Heart left ventricle (tissue), 16 donors: ENCODE data around the gene PHACTR3. TPM values are rescaled to one million over a fixed set of nuclear protein-coding genes. Genes with fewer than 3 reads are reported as not detected.

ENCODE experiments used
- ATAC-seq, 4 donors: fragments of 200-7000 bp; cut with Tn5 transposase; one replicate each; pipeline ENCODE4 v1.9.1; 2020 to 2022; ENCODE audit warnings: moderate library complexity in 4 of 4, mild to moderate bottlenecking in 3 of 4, moderate number of reproducible peaks in 1 of 4
- DNase-seq, 5 donors: peaks; one replicate each; pipeline ENCODE4 v3.0.0-alpha.2; 2020
- H3K27ac ChIP-seq, 12 donors: fragments of 200-600 bp; sonication (generic) in 4 of 12; one replicate each; pipeline versions ENCODE4 v1.5.0 to v1.8.0; 2016 to 2022; ENCODE audit warnings: mild to moderate bottlenecking in 2 of 12
- H3K27me3 ChIP-seq, 9 donors: fragments of 200-600 bp; sonication (generic) in 2 of 9; one replicate each; pipeline versions ENCODE4 v1.5.1 to v1.8.0; 2016 to 2022; ENCODE audit warnings: mild to moderate bottlenecking in 3 of 9
- H3K36me3 ChIP-seq, 9 donors: fragments of 200-600 bp; sonication (generic) in 2 of 9; one replicate each; pipeline versions ENCODE4 v1.5.0 to v1.8.0; 2018 to 2022; ENCODE audit warnings: mild to moderate bottlenecking in 2 of 9
- H3K4me1 ChIP-seq, 12 donors: fragments of 200-600 bp; sonication (generic) in 4 of 12; one replicate each; pipeline versions ENCODE4 v1.5.0 to v1.8.0; 2016 to 2022; ENCODE audit warnings: mild to moderate bottlenecking in 3 of 12
- H3K4me3 ChIP-seq, 12 donors: fragments of 200-600 bp; sonication (generic) in 4 of 12; one replicate each; pipeline versions ENCODE4 v1.5.0 to v1.8.0; 2017 to 2022; ENCODE audit warnings: mild to moderate bottlenecking in 9 of 12, moderate library complexity in 4 of 12
- H3K9me3 ChIP-seq, 12 donors: fragments of 200-600 bp; sonication (generic) in 4 of 12; one replicate each; pipeline versions ENCODE4 v1.5.0 to v1.8.0; 2016 to 2022; ENCODE audit warnings: mild to moderate bottlenecking in 1 of 12
- POLR2A ChIP-seq, 2 donors: fragments of 450-650 bp; IDR thresholded peaks; one replicate each; pipeline ENCODE4 v1.6.1; 2017; ENCODE audit warnings: antibody characterized with exemption in 2 of 2, mild to moderate bottlenecking in 2 of 2, moderate library complexity in 2 of 2
- WGBS, 4 donors: extraction: QIAGEN DNeasy Blood & Tissue Kit in 2 of 4; methylation state at CpG; one replicate each; pipeline versions ENCODE4 v1.1.5 to v1.1.7; 2013 to 2018; 5-methylcytosine and 5-hydroxymethylcytosine counted together
- intact Hi-C, 10 donors: fragments of 100-400 bp; cut with DNase I; formaldehyde crosslinking; loops; one replicate each; pipeline versions ENCODE4 v1.11.1 to v1.14.2; 2022
- polyA plus RNA-seq, 2 donors: library from polyadenylated mRNA; stranded (reverse); fragments of 200-250 nt; gene quantifications; one replicate each; pipeline ENCODE4 v1.2.3, GENCODE V29; 2013
- total RNA-seq, 9 donors: library from RNA; depleted of rRNA in 2 of 9; stranded (reverse); fragments of >200 nt in 2 of 9; fragmentation: NEBNext Ultra II Directional in 3 of 9; extraction: Animal tissue kit (Norgen Biotek cat#: 25700) in 3 of 9; gene quantifications; one replicate each; pipeline versions ENCODE4 v1.1.0 to v1.2.4, GENCODE V29; 2016 to 2023
- TF ChIP-seq, protein P1 (sequence below), 12 donors: fragments of 200-600 bp; sonication (generic) in 4 of 12; IDR thresholded peaks; one replicate each; pipeline versions ENCODE4 v1.5.0 to v1.8.0; 2018 to 2022; ENCODE audit warnings: antibody characterized with exemption in 12 of 12, mild to moderate bottlenecking in 5 of 12
- donor health status: ischemic (EF 13 %, LVEDD 7.1; RV severe dilation, severe dysfunction).
- donor health status: healthy with polysubstance abuse.
- donor health status: DM: no; HTN: yes; CAD: no.
- donor health status: DM: no; HTN: no; CAD: no.
- donor health status: ischemic (EF 25% LVEDD 6.9; RV normal size, moderate dysfunction).
- donor health status: ischemic (EF 25% LVEDD 5.7; RV mildly dilated, moderate dysfunction).
- donor health status: healthy.
- donor health status: DM: yes; HTN: yes; CAD: no.
- donor health status: ischemic (EF 35%, LVEDD 5.7; RV mildly dilated, moderate dysfunction).
- donor health status: nonischemic (EF 11% LVEDD 7.7; RV severe dilation, severe dysfunction).
- donor health status: DM: yes; HTN: yes; CAD: no.
- donor health status: PGD.
- donor health status: ischemic (EF 29% LVEDD 5.4; RV normal size, mild dysfunction).
- donor health status: nonischemic (EF 23%, LVEDD 6.1; RV moderate dilation, normal function).

PHACTR3 gene
- total and polyA plus RNA-seq, 11 donors = 0.19 to 14.6 (median 3.5) TPM

DNA sequence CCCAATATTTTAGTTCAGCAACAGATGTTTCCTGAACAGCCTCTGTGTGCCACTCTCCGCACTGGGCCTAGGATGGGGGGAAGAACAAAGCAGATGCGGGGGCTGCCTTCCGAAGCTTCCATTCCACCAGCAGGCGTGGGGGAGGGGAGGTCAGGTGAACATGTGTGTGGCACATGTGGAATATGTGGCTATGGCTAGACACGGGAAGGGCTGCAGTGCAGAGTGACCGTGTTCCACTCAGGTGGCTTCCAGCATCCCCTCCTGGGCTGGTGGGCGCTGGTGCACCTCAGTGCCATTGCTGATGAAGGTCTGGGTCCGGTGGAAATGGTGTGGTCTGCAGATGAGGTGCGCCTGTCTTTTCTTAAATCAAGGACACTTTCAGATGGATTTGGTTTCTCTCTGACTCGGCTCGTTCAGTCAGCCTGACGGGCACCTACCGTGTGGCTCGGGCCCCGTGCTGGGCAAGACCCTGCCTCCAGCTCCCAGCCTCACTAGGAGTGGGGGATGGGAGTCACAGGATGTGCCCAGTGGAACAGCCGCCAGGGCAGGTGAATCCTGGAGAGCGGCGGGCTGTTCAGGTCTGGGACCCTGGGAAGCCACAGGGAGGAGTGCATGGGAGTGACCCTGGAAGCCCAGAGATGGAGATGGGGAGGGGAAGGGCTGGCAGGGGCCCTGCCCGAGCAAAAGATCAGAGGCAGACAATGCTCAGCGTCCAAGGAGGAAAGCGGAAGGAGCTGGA is 218.1 kb downstream of the PHACTR3 start:
- Histone ChIP-seq H3K9me3 (no peaks in the 10 kb centered on the region), H3K4me3 (no peak overlapping the region), H3K27ac (no peak overlapping the region), H3K27me3 (no peaks in the 10 kb centered on the region), H3K36me3 (no peaks in the 10 kb centered on the region), H3K4me1 (peaks cover 0 to 37% (median 5%) of the 10 kb centered on the region in 12 donors)
- intact Hi-C loops = no loop called here
- no peak for ATAC-seq
- 83 to 90% (median 86%) methylated on average over 15 to 21 of the region's 21 CpGs for WGBS, 4 donors
- DNase-seq = peak in 1 of 5 donors; percentile 2
- TF ChIP-seq, protein P1, sequence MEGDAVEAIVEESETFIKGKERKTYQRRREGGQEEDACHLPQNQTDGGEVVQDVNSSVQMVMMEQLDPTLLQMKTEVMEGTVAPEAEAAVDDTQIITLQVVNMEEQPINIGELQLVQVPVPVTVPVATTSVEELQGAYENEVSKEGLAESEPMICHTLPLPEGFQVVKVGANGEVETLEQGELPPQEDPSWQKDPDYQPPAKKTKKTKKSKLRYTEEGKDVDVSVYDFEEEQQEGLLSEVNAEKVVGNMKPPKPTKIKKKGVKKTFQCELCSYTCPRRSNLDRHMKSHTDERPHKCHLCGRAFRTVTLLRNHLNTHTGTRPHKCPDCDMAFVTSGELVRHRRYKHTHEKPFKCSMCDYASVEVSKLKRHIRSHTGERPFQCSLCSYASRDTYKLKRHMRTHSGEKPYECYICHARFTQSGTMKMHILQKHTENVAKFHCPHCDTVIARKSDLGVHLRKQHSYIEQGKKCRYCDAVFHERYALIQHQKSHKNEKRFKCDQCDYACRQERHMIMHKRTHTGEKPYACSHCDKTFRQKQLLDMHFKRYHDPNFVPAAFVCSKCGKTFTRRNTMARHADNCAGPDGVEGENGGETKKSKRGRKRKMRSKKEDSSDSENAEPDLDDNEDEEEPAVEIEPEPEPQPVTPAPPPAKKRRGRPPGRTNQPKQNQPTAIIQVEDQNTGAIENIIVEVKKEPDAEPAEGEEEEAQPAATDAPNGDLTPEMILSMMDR (IDR thresholded peaks at IDR 0.05) = no peak
- TF ChIP-seq POLR2A (IDR thresholded peaks at IDR 0.05) = no peak

DNA sequence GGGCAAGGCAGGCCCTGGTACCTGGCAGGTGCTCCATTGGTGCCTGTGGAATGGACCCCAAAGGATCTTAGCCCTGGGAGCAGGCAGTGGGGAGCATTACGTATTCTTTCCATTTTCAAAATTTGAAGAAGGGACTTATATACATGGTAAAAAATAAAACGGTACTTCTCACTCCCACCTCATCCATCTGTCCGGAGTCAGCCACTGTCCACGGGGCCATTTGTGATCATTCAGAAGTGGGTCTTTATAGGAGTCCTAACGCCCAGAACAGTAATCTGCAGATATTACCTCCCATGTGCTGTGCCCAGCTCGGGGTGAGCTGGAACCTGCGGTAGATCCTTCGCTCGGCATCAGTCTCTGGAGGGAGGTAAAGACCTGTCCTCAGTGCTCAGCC is 218.7 kb downstream of the PHACTR3 start:
- DNase-seq = no peak
- intact Hi-C loops = no loop called here

DNA sequence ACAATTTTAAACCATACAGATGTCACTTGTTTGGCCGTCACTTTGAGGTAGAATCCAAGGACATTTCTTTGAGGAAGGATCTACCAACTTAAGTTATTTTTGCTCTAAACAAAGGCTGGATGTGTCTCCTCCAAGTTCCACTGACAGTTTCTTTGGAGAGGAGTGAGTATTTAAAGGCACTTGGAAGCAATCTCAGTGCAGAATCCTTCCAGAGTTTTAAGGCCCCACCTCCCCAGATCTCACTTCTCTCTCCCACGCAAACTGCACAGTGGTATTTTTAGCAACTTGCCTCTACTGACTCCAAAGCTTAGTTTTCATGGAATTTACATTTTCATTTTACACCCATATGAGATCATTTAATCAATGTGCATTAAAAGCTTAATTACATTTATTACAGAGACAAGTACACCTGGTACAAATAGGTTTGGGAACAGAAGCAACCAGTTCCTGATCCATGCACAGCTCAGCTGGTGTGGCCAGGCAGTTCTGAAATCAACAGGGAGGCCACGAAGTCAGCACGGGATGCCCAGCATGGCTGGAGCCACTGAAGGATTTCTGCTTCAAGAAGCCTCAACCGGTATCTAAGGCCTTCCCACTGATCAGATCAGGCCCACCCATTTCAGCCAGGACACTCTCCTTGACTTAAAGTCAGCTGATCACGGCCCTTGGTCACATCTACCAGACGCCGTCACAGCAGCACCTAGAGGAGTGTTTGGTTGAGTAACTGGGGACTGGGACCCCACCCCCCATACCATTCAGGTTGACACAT is 219.3 kb downstream of the PHACTR3 start:
- no peaks in the 10 kb centered on the region for H3K27me3 ChIP-seq
- H3K27ac ChIP-seq = no peak overlapping the region
- peaks cover 0 to 37% (median 5%) of the 10 kb centered on the region in 12 donors for H3K4me1 ChIP-seq
- H3K36me3 ChIP-seq = no peaks in the 10 kb centered on the region
- 67 to 80% (median 72%) methylated on average over 8 of the region's 8 CpGs for WGBS, 4 donors
- ATAC-seq (no peak), DNase-seq (peak in 1 of 5 donors; percentile 3)
- H3K9me3 ChIP-seq = no peaks in the 10 kb centered on the region
- TF ChIP-seq POLR2A (IDR thresholded peaks at IDR 0.05) = no peak
- TF ChIP-seq, protein P1 (IDR thresholded peaks at IDR 0.05) = no peak
- intact Hi-C loops = no loop called here
- H3K4me3 ChIP-seq = no peak overlapping the region

More for the DNA sequence above, 218.7 kb downstream of the PHACTR3 start:
- Histone ChIP-seq H3K36me3 (no peaks in the 10 kb centered on the region), H3K27me3 (no peaks in the 10 kb centered on the region), H3K4me3 (no peak overlapping the region), H3K27ac (no peak overlapping the region), H3K9me3 (no peaks in the 10 kb centered on the region), H3K4me1 (peaks cover 0 to 37% (median 5%) of the 10 kb centered on the region in 12 donors)
- 85 to 90% (median 88%) methylated on average over 9 of the region's 9 CpGs for WGBS, 4 donors
- TF ChIP-seq POLR2A (IDR thresholded peaks at IDR 0.05) = no peak
- TF ChIP-seq, protein P1 (IDR thresholded peaks at IDR 0.05) = no peak
- ATAC-seq = no peak
